HS-5 (cell line): ENCODE data around the gene MRPL18.
A peak's percentile ranks its signal among the peaks of the same experiment; 100 is the strongest.
"Not testable (repeated sequence)": the region's sequence is repeated elsewhere in the genome, so short reads cannot be mapped to it uniquely, and the experiment has no call there.

ENCODE experiments used
- DNase-seq: peaks from one replicate; pipeline ENCODE4 v3.0.0-alpha.2; 2012; ENCODE audit warnings: low read depth

The MRPL18 gene

DNA sequence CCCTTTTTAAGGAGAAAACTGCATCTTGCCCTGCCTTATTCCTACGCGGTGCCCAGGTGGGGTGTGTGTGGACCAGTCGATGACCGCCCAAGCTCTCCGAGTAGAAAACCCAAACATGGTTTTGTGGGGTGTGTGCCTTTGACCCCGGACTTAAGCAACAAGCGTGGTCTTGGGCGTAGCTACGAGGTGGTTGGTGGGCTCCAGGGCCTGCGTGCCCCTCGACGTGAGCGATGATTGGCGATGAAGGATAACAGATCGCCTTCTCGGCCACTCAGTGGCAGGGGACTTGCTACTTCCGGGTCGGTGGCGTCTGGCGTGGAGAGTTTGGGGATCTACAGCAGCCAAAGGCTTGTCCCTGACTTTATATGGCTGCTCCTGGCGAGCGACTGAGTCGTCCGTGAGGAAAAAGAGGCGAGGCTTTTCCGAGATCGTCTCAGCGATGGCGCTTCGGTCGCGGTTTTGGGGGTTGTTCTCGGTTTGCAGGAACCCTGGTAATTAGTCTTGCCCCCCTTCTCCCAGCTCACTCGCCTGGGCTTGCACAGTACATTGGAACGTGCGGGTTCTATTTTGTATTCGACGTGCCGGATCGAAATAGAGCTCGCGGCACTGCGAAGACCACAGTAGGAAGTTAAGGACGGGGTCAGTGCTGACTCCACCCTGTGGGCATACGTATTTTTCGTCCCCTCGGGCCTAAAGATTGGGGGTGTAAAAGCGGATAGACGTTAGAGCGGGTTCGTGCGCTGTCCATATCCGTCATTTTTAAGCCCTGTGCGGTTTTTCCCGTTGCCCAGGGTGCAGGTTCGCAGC is at the start of gene MRPL18:
Gene MRPL18 (plus strand): TSS at position 319 of the 807 bp plus-strand sequence. CDS start 121 bp downstream, at position 440.
- peak; percentile 87 for DNase-seq

DNA sequence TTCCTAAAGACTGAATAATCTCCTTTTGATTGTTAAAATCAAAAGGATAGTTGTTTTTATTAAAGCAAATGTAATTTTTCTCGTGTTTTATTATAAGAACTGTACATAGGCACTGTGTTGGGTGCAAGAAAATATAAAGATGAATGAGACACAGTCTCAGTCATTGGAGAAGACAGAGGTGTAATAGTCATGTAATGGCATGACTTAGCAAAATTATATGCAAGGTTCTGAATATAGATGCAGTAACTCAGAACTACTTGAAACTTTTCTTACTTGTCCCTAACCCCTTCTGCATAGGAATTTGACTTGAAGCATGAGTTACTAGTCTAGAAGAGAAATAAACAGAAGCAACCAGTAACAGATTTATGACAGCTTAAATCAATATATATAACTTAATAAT is 48.1 kb upstream of the MRPL18 start:
- DNase-seq = no peak

DNA sequence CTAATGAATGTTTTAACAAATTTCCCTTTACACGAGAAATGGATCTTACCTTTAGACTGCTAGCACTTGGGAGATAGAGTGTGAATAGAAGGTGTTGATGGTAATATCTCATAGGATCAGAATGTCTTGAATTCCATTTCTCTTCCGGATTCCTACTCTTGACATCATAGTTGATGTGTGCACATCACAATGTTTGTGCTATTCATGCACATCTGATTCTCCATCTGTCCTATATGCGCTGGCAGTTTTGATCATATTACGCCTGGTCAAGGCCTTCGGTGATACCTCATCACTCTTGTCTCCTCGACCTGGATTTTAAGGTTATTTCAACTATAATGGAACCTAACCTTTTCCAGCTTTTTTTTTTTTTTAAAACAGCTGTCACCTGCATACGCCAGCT is 45.2 kb upstream of the MRPL18 start:
- no peak for DNase-seq

DNA sequence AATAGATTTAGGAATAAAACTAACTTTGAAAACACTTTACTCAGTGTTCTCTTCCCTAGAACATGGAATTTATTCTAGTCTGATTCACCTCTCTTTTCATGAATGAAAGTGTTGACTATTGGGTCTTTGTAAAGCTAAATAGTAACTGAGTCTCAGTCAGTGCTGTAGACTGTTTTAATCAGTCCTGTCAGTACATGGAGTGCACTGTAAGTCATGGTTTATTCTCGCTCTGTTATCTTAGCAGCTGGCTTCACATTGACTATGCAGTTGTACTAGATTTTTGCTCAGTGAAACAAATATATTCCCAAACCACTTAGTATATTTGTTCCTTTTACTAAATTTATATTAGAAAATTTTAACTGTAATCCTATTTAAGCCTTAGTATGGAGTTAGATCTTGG is 43.5 kb upstream of the MRPL18 start:
- DNase-seq = no peak

DNA sequence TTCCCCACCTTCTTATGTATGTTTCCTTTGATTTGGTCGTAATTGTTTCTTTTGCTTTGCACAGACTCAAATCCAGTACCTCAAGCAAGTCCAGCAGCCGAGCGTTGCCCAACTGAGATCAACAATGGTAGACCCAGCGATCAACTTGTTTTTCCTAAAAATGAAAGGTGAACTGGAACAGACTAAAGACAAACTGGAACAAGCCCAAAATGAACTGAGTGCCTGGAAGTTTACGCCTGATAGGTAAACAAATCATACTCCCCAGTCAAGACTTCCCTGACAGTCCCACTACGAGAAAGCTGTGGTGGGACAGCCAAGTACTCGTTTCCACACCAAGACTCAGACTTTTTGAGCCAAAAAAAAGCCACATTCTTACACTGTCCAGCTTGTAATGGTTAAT is 42.1 kb upstream of the MRPL18 start:
- DNase-seq = not testable (repeated sequence)

- no peak for DNase-seq
Measured at GRCh38 chr6:159751448-159751847, 38.8 kb upstream of the MRPL18 start.

GRCh38 chr6:159753081-159753872 is 37.0 kb upstream of the MRPL18 start:
- no peak for DNase-seq

DNA sequence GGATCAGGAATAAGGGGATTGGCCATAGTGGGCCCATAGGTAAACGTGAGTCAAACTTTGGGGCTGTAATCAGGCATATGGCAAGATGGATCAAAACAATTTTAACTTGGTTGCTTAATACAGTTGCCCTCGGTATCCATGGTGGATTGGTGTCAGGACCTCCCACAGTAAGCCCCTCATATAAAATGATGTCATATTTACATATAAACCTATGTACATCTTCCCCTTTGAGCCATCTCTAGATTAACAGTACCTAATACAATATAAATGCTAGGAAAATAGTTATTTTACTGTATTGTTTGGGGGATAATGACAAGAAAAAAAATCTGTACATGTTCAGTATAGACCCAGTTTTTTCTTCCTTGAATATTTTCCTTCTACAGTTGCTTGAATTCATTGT is 35.9 kb upstream of the MRPL18 start:
- no peak for DNase-seq

DNA sequence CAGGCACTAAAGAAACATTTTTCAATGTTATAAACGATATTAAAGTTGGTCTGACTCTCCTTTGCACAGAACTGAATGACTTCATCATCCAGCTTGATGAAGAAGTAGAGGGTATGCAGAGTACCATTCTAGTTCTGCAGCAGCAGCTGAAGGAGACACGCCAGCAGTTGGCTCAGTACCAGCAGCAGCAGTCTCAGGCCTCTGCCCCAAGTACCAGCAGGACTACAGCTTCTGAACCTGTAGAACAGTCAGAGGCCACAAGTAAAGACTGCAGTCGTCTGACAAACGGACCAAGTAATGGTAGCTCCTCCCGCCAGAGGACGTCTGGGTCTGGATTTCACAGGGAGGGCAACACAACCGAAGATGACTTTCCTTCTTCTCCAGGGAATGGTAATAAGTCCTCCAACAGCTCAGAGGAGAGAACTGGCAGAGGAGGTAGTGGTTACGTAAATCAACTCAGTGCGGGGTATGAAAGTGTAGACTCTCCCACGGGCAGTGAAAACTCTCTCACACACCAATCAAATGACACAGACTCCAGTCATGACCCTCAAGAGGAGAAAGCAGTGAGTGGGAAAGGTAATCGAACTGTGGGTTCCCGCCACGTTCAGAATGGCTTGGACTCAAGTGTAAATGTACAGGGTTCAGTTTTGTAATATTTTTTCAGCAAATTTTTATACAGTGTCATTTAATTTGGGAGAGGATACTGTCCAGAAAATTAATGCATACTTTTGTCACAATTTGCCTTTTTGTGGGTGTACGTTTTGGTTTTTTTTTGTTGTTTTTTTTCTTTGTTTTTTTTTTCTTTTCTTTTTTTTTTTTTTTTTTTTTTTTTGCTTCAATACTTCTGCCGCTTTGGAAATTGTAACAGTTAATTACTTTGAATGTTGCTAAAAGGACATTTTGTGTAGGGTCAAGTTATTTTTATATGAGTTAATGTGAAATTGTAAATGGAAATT is 35.0 kb upstream of the MRPL18 start:
- no peak for DNase-seq

GRCh38 chr6:159756508-159756907 is 33.8 kb upstream of the MRPL18 start:
- no peak for DNase-seq

DNA sequence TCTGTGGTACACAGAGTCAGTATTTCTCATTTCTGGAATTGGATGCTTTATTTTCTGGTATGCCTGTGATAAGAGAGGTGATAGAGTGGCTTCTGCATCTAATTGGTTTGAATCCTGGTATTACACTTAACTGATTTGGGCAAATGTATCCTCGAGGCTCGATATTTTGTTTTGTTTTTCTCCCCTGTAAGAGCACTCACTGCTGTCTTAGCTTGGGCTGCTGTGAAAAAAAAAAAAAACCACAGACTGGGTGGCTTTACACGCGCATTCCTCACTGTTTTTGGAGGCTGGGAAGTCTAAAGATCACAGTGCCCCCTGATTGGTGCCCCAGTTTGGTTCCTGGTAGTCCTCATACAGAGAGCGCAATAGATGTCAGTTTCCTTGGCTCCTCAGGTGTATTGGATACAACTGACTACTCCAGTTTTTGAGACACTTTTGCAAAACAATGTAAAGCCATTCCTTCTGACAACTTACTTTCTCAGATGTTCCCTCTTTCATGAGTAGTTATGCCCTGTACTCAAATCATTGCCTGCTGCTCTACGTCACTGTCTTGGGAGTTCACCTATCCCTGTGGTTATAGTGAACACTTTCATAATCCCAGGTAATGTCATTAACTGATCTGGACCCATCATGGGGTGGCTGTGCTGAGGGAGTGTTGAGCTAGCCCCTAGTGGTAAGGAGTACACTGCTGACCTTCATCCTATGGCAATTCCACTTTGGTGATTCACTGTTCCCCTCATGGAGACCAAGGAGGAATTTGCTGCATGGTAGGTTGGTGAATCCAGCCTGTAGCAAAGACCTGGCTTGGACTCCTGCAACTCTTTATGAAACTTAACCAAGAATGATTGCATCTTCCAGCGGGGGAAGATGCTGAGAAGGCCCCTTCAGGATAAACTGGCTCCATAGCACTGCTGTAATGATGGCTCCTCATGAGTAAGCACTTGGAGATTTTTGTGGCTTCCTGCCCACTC is 32.0 kb upstream of the MRPL18 start:
- peak; percentile 71 for DNase-seq

DNA sequence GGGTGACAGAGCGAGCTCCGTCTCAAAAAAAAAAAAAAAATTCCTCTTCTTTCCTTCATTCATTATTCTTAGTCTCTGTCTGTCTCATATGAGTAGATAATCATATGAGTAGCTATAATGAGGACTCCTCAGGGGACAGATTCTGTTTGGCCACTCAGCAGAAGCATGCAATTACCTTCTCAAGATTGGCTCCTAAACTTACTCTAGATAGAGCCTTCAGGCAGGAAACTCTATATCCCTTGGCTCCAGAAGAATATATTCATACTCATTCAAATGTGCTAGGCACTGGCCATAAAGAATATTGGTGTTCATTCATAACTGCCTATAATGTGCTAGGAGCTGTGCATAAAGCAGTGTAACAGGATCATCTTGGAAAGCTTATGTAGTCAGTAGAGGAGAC is 30.6 kb upstream of the MRPL18 start:
- DNase-seq = no peak

DNA sequence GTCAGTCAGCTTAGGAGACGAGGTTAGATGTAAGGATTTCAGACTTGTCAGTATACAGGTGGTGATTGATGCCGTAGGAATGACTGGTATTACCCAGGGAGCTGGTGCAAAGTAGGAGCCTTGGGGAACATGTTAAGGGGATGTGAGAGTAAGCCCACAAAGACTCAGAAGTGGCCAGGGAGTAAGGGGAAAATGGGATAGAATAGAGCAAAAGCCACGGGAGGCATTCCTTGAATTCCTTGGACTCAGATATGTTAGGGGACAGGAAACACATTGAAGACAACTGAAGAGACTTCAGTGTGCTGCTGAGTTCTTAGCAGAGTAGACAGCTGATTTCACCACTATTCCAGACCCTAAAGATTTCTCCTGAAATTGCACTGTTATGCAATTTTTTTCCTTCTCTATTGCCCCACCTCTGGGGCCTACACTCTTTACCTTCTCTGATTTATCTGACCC is 29.6 kb upstream of the MRPL18 start:
- DNase-seq = peak; percentile 54

- peak; percentile 13 for DNase-seq
Measured at GRCh38 chr6:159761129-159761872, 29.0 kb upstream of the MRPL18 start.

GRCh38 chr6:159761873-159762680 is 28.2 kb upstream of the MRPL18 start, which contains the start of gene ACAT2:
ACAT2 (plus strand) TSS chr6:159762045; CDS start chr6:159762088, 43 bp downstream.
- DNase-seq = peak; percentile 58

DNA sequence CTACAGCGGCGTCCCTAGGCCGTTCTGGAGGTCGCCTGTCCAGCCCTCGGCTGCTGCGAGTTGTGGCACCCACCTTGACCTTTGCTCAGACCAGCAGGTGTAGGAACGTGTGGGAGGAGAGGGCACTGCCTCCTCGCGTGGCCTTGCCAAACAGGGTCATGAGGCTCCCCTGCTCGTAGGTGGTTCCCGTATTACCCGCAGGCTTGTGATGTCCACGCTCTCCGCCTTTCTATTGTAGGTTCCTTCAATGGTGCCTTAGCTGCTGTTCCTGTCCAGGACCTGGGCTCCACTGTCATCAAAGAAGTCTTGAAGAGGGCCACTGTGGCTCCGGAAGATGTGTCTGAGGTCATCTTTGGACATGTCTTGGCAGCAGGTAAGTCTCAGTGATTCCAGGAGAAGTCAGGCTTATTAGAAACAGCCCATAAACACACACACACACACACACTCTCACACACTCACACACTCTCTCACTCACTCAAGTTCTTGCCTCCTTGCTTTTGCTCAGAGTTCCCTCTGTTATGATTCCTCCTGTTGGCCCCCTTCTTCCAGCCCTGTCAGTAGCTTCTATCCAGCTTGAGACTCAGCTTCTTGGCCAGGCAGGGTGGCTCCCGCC is 27.5 kb upstream of the MRPL18 start:
- DNase-seq = no peak

GRCh38 chr6:159766906-159767305 is 23.4 kb upstream of the MRPL18 start:
- DNase-seq = no peak

DNA sequence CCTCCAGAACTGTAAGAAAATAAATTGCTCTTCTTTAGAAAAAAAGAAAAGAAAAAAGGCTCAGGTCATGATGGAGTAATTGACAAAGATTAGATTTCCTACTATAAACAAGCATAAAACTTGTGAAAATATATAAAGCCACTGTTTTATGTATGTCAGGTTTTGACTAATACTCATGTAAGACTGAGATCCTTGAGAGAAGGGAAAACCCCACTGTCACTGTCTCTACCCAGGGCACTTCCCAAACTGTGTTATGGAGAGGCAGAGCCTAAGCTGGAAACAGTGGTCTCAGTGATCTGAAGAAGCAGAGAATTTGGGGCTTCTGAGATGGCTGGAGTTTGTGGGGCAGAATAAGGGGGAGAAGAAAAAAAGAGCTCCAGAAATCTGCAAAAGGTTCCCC is 20.8 kb upstream of the MRPL18 start:
- no peak for DNase-seq

DNA sequence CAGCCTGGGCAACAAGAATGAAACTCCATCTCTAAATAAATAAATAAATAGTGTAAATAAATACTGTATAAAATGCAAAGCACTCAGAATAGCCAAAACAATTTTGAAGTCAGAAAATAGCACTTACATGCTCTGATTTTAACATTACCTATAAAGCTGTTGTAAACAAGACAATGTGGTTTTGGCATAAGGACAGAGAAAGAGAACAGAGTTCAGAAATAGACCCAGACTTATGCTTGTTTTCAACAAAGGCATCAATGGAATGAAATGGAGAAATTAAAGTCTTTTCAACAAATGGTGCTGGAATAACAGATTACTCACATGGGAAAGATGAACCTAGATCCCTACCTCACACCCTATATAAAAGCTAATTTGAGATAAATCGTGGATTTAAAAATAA is 18.1 kb upstream of the MRPL18 start:
- no peak for DNase-seq
